Measurements from ENCODE around the gene RNFT2. TPM values are rescaled to one million over a fixed set of nuclear protein-coding genes. Genes with fewer than 3 reads are reported as not detected.
A peak's percentile ranks its signal among the peaks of the same experiment; 100 is the strongest.
"Not testable (repeated sequence)": the region's sequence is repeated elsewhere in the genome, so short reads cannot be mapped to it uniquely, and the experiment has no call there.

RNFT2 gene
- total RNA-seq, 1 experiment from 2014 or later: 10.4 TPM

- Histone ChIP-seq H3K27ac (no peak overlapping the region), H3K36me3 (no peaks in the 10 kb centered on the region), H3K9me3 (replicated peaks) (no peaks in the 10 kb centered on the region), H3K4me1 (no peaks in the 10 kb centered on the region), H3K27me3 (no peaks in the 10 kb centered on the region), H3K4me3 (no peak overlapping the region)
- DNase-seq: no peak
Measured at GRCh38 chr12:116783525-116784237, 45.6 kb downstream of the RNFT2 start.

GRCh38 chr12:116784238-116784612, 46.1 kb downstream of the RNFT2 start:
- peak; percentile 20 to 37 for DNase-seq
- Histone ChIP-seq H3K9me3 (replicated peaks) (no peaks in the 10 kb centered on the region), H3K4me1 (no peaks in the 10 kb centered on the region), H3K4me3 (no peak overlapping the region), H3K36me3 (no peaks in the 10 kb centered on the region), H3K27ac (no peak overlapping the region), H3K27me3 (no peaks in the 10 kb centered on the region)

DNA sequence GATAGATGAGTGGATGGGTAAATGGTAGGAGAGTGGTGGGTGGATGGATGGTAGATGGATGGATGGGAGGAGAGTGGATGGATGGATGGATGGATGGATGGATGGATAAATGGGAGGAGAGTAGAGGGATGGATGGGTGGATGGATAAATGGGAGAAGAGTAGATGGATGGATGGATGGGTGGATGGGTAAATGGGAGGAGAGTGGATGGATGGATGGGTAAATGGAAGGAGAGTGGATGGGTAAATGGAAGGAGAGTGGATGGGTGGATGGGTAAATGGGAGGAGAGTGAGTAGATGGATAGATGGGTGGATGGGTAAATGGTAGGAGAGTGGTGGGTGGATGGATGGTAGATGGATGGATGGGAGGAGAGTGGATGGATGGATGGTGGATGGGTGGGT, 51.4 kb downstream of the RNFT2 start:
- not testable (repeated sequence) for H3K4me1 ChIP-seq; H3K9me3 ChIP-seq (replicated peaks); H3K27ac ChIP-seq; H3K36me3 ChIP-seq; DNase-seq; H3K27me3 ChIP-seq; H3K4me3 ChIP-seq

DNA sequence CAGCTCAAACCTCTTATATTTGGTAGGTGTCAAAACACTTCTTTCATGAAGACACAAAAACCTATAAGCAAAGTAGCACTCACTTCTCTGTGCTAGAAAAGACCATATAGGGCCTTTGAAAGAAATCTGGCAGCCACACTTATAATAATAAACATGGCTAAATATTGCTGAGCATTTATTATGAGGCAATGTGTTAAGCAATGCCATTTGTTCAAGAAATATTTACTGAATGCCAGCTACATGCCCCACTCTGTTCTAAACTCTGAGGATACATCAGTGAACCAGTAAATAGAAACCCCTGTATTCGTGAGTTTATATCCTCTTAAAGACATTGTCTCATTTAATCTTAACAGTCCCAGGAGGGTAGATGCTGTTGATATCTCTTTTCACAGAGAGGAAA, 52.0 kb downstream of the RNFT2 start:
- H3K27ac ChIP-seq: no peak overlapping the region
- H3K27me3 ChIP-seq: no peaks in the 10 kb centered on the region
- H3K36me3 ChIP-seq: no peaks in the 10 kb centered on the region
- no peaks in the 10 kb centered on the region for H3K9me3 ChIP-seq (replicated peaks)
- no peak for DNase-seq
- H3K4me1 ChIP-seq: no peaks in the 10 kb centered on the region
- H3K4me3 ChIP-seq: no peak overlapping the region

DNA sequence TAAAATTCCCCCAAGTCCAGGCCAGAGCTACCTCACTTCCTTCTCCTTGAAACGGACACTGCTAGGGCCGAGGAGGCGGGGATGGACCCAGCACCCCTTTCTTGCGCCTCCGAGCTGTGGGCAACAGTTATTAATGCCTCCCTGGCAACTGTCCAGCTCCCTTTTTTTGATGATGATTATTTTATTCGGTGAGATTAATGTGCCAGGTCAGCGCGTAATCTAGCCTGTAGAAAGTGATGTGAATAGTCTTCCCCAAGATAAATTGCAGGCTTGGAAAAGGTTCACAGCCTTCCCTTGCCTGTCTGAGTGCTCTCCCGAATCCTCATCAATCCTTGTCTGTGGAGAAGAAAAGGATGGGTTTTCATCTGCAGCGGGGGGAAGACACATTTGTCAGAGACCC, 54.3 kb downstream of the RNFT2 start:
- Histone ChIP-seq H3K27ac (no peak overlapping the region), H3K4me3 (no peak overlapping the region), H3K9me3 (replicated peaks) (no peaks in the 10 kb centered on the region), H3K4me1 (no peaks in the 10 kb centered on the region), H3K36me3 (no peaks in the 10 kb centered on the region), H3K27me3 (no peaks in the 10 kb centered on the region)
- no peak for DNase-seq

- Histone ChIP-seq H3K4me3 (no peak overlapping the region), H3K9me3 (replicated peaks) (no peaks in the 10 kb centered on the region), H3K27ac (no peak overlapping the region), H3K4me1 (no peaks in the 10 kb centered on the region), H3K27me3 (no peaks in the 10 kb centered on the region), H3K36me3 (no peaks in the 10 kb centered on the region)
- no peak for DNase-seq
Measured at GRCh38 chr12:116794725-116795124, 56.6 kb downstream of the RNFT2 start.

DNA sequence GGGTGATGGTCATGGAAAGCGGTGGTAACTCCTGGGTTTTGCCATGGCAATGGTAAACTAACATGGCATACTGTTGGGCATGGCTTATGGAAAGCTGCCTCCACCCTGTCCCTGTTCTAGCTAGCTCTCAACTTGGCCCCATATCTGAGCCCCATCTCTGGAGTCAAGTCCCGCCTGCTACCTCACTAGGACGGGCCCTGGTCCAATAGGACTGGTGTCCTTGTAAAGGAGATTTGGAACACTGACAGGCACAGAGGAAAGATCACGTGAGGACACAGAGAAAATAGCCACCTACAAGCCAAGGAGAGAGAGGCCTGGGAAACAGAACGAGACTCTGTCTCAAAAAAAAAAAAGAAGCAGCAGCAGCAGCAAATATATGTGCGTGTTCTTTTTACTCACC, 59.8 kb downstream of the RNFT2 start:
- no peak for DNase-seq
- Histone ChIP-seq H3K27me3 (no peaks in the 10 kb centered on the region), H3K4me3 (no peak overlapping the region), H3K9me3 (replicated peaks) (no peaks in the 10 kb centered on the region), H3K27ac (no peak overlapping the region), H3K36me3 (no peaks in the 10 kb centered on the region), H3K4me1 (no peaks in the 10 kb centered on the region)

DNA sequence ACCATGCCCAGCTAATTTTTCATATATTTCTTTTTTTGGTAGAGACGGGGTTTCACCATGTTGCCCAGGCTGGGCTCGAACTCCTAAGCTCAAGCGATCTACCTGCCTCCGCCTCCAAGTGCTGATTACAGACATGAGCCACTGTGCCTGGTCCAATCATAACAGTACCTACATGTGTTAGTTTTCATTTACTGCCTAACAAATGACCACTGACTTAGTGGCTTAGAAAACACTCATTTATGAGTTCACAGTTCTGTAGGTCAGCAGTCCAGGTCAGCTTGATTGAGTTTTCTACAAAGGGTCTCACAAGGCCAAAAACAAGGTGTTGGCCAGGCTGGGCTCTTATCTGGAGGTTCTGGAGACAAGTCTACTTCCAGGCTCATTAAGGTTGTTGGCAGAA, 60.6 kb downstream of the RNFT2 start:
- Histone ChIP-seq H3K9me3 (replicated peaks) (no peaks in the 10 kb centered on the region), H3K27ac (no peak overlapping the region)

GRCh38 chr12:116799955-116800354, 61.8 kb downstream of the RNFT2 start:
- DNase-seq: no peak
- Histone ChIP-seq H3K36me3 (no peaks in the 10 kb centered on the region), H3K4me3 (no peak overlapping the region), H3K27ac (no peak overlapping the region), H3K27me3 (no peaks in the 10 kb centered on the region), H3K9me3 (replicated peaks) (no peaks in the 10 kb centered on the region), H3K4me1 (no peaks in the 10 kb centered on the region)

More for the DNA sequence above, 60.6 kb downstream of the RNFT2 start:
- H3K4me1 ChIP-seq: no peaks in the 10 kb centered on the region
- no peaks in the 10 kb centered on the region for H3K27me3 ChIP-seq
- no peak overlapping the region for H3K4me3 ChIP-seq
- H3K36me3 ChIP-seq: no peaks in the 10 kb centered on the region
- no peak for DNase-seq

DNA sequence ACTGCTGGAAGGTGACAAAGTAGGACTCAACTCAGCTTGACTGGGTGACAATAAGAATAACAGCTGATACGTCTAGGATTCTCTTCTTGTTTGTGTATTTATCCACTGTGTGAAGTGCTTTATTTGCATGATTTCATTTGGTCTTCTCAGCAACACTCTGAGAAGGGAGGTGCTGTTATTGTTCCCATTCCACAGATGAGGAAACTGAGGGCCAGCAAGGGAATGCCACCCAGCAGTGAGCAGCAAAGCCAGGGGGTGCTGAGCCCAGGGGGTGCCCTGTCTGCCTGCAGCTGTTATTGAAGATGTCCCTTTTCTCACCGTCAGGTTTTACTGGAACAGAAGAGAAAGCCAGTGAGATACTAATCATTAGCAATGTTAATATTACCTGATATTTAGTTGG, 62.8 kb downstream of the RNFT2 start:
- no peak for DNase-seq
- Histone ChIP-seq H3K27ac (no peak overlapping the region), H3K9me3 (replicated peaks) (no peaks in the 10 kb centered on the region), H3K27me3 (no peaks in the 10 kb centered on the region), H3K36me3 (no peaks in the 10 kb centered on the region), H3K4me1 (no peaks in the 10 kb centered on the region), H3K4me3 (no peak overlapping the region)

GRCh38 chr12:116802018-116802417, 63.9 kb downstream of the RNFT2 start:
- Histone ChIP-seq H3K27ac (no peak overlapping the region), H3K36me3 (no peaks in the 10 kb centered on the region), H3K4me3 (no peak overlapping the region), H3K9me3 (replicated peaks) (no peaks in the 10 kb centered on the region), H3K27me3 (no peaks in the 10 kb centered on the region), H3K4me1 (no peaks in the 10 kb centered on the region)
- no peak for DNase-seq

DNA sequence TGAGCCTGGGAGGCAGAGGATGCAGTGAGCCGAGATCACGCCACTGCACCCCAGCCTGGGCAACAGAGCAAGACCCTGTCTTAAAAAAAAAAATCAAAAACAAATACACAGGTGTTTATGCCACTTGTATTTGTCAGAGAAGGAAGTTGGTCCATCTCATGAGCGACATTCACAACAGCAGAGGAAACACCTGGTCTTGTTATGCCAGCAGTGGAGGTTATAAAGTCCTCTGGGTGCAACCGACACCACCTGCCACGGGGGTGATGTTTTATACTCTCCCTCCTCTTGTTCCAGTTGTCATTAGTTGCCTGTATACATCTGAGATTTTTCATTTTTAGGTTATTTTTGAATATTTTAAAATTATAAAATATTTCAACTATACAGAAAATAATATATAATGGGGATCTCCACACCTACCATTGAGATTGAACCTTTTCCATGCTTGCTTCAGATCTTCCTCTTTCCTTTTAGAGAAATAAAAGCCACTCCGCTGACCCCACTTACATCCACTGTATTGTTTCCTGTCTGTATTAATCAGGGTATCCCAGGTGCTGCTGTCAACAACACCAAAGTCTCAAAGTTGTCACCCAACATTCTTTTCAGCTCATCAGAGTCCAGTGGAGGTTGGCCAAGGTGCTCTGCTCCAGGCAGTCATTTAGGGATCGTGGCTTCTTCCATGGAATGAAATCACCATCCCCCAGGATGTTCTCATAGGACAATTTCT, 65.1 kb downstream of the RNFT2 start:
- no peaks in the 10 kb centered on the region for H3K36me3 ChIP-seq
- H3K4me1 ChIP-seq: no peaks in the 10 kb centered on the region
- no peaks in the 10 kb centered on the region for H3K9me3 ChIP-seq (replicated peaks)
- H3K27ac ChIP-seq: no peak overlapping the region
- no peaks in the 10 kb centered on the region for H3K27me3 ChIP-seq
- H3K4me3 ChIP-seq: no peak overlapping the region
- no peak for DNase-seq

GRCh38 chr12:116804051-116804450, 65.9 kb downstream of the RNFT2 start:
- Histone ChIP-seq H3K9me3 (replicated peaks) (no peaks in the 10 kb centered on the region), H3K4me3 (no peak overlapping the region), H3K27ac (no peak overlapping the region), H3K4me1 (no peaks in the 10 kb centered on the region), H3K27me3 (no peaks in the 10 kb centered on the region), H3K36me3 (no peaks in the 10 kb centered on the region)
- DNase-seq: no peak

- no peaks in the 10 kb centered on the region for H3K9me3 ChIP-seq (replicated peaks)
- H3K4me3 ChIP-seq: no peak overlapping the region
- no peaks in the 10 kb centered on the region for H3K4me1 ChIP-seq
- no peaks in the 10 kb centered on the region for H3K27me3 ChIP-seq
- H3K36me3 ChIP-seq: no peaks in the 10 kb centered on the region
- DNase-seq: no peak
- no peak overlapping the region for H3K27ac ChIP-seq
Measured at GRCh38 chr12:116806845-116807440, 68.8 kb downstream of the RNFT2 start.

GRCh38 chr12:116807546-116807945, 69.4 kb downstream of the RNFT2 start:
- Histone ChIP-seq H3K27me3 (no peaks in the 10 kb centered on the region), H3K9me3 (replicated peaks) (no peaks in the 10 kb centered on the region), H3K4me3 (no peak overlapping the region), H3K36me3 (no peaks in the 10 kb centered on the region), H3K4me1 (no peaks in the 10 kb centered on the region), H3K27ac (no peak overlapping the region)
- DNase-seq: no peak
